Vagina (tissue), 2 donors: ENCODE results near the gene CCDC180. TPM values are rescaled to one million over a fixed set of nuclear protein-coding genes. Genes with fewer than 3 reads are reported as not detected.

Experiments used
- DNase-seq, 2 donors: peaks; one replicate each; pipeline ENCODE4 v3.0.0-alpha.2; 2017; ENCODE audit errors: extremely low spot score in 2 of 2
- H3K27ac ChIP-seq: fragments of 200-600 bp; sonication (generic); one replicate; pipeline ENCODE4 v1.5.1; 2019
- H3K27me3 ChIP-seq: fragments of 200-600 bp; sonication (generic); one replicate; pipeline ENCODE4 v1.5.1; 2019
- H3K36me3 ChIP-seq, 2 donors: fragments of 200-600 bp; sonication (generic); one replicate each; pipeline ENCODE4 v1.5.1; 2017 to 2019
- H3K4me1 ChIP-seq: fragments of 200-600 bp; sonication (generic); one replicate; pipeline ENCODE4 v1.5.1; 2019
- H3K4me3 ChIP-seq, 2 donors: fragments of 200-600 bp; sonication (generic); 1 replicate in 1 of 2; 2 replicates in 1 of 2; pipeline ENCODE4 v1.5.1; 2016 to 2019
- H3K9me3 ChIP-seq: fragments of 200-600 bp; sonication (generic); one replicate; pipeline ENCODE4 v1.5.1; 2019
- POLR2A ChIP-seq, 2 donors: fragments of 450-650 bp; IDR thresholded peaks; one replicate each; pipeline ENCODE4 v1.6.1; 2017; ENCODE audit warnings: antibody characterized with exemption in 2 of 2, mild to moderate bottlenecking in 2 of 2, moderate library complexity in 2 of 2
- POLR2AphosphoS5 ChIP-seq, 2 donors: sonication (generic); formaldehyde crosslinking; IDR thresholded peaks; one replicate each; pipeline ENCODE4 v1.9.0; 2017; ENCODE audit warnings: antibody characterized with exemption in 2 of 2, mild to moderate bottlenecking in 2 of 2, low read depth in 1 of 2; ENCODE audit not compliant: insufficient read depth in 1 of 2
- intact Hi-C: fragments of 100-400 bp; cut with DNase I; formaldehyde crosslinking; loops from one replicate; pipeline ENCODE4 v1.15.1; 2023
- total RNA-seq: library from RNA; depleted of rRNA; stranded (reverse); fragments of >200 nt; gene quantifications from one replicate; pipeline ENCODE4 v1.2.3, GENCODE V29; 2016
- TF ChIP-seq, protein P1 (sequence below), 3 experiments: fragments of 450-650 bp in 2 of 3; fragments of 200-600 bp in 1 of 3; sonication (generic) in 1 of 3; IDR thresholded peaks; one replicate each; pipeline ENCODE4 v1.5.1; 2017 to 2019; ENCODE audit warnings: antibody characterized with exemption in 3 of 3, mild to moderate bottlenecking in 2 of 3, moderate library complexity in 2 of 3

CCDC180 gene
- total RNA-seq, 1 donor from 2014 or later = 7.6 TPM

DNA sequence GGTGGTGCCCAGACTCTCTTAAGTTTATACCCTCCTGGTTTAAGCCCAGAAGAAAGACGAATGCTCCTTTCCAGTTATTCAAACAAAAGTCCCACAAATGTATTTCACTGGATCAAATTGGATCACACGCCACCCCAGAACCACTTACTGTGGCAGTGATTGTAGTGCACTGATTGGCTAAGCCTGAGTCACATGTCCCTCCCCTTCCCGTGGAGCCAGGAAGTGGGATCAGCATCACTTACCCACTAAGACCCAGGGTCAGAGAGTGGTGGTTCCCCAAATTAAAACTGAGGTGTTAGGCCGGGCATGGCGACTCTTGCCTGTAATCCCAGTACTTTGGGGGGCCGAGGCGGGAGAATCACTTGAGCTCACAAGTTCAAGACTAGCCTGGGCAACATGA is 29.5 kb upstream of the CCDC180 start:
- Histone ChIP-seq H3K9me3 (no peaks in the 10 kb centered on the region), H3K27me3 (no peaks in the 10 kb centered on the region), H3K27ac (no peak overlapping the region), H3K4me1 (no peaks in the 10 kb centered on the region), H3K4me3 (no peak overlapping the region), H3K36me3 (peaks cover 0 to 17% of the 10 kb centered on the region in 2 donors)
- TF ChIP-seq, protein P1, sequence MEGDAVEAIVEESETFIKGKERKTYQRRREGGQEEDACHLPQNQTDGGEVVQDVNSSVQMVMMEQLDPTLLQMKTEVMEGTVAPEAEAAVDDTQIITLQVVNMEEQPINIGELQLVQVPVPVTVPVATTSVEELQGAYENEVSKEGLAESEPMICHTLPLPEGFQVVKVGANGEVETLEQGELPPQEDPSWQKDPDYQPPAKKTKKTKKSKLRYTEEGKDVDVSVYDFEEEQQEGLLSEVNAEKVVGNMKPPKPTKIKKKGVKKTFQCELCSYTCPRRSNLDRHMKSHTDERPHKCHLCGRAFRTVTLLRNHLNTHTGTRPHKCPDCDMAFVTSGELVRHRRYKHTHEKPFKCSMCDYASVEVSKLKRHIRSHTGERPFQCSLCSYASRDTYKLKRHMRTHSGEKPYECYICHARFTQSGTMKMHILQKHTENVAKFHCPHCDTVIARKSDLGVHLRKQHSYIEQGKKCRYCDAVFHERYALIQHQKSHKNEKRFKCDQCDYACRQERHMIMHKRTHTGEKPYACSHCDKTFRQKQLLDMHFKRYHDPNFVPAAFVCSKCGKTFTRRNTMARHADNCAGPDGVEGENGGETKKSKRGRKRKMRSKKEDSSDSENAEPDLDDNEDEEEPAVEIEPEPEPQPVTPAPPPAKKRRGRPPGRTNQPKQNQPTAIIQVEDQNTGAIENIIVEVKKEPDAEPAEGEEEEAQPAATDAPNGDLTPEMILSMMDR (IDR thresholded peaks at IDR 0.05) = no peak
- TF ChIP-seq POLR2A (IDR thresholded peaks at IDR 0.05) = no peak
- no peak for TF ChIP-seq POLR2AphosphoS5 (IDR thresholded peaks at IDR 0.05; ENCODE audit: insufficient read depth in 1 of 2, low read depth in 1 of 2)
- DNase-seq = no peak
- intact Hi-C loops = no loop called here

DNA sequence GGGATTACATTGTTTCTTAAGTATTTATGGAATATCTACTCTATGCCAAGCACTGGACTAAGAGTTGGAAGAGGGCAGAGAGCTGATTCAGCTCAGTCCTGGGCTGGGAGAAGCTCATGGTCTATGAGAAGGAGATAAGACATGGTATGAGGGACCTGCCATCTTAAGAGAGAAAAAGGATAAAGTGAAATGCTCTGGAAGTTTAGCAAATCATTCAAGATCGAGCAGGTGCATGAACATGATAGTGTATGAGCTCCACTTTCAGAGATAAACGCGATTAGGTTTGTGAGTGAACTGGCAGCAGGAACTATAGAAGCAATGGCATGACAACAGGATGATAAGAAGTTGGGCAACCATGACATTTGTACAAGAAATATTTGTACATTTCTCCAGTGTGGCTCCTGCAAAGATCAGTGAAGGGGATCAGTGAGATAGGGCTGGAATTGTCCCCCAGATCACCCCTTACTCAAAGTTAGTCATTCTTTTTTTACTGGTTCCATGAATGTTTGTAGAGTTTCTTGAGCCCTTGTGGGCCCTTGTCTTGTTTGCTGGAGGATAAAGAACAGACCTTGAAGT is 26.6 kb upstream of the CCDC180 start:
- Histone ChIP-seq H3K36me3 (peaks cover 0 to 25% of the 10 kb centered on the region in 2 donors), H3K27me3 (no peaks in the 10 kb centered on the region), H3K9me3 (no peaks in the 10 kb centered on the region), H3K4me3 (no peak overlapping the region), H3K4me1 (no peaks in the 10 kb centered on the region), H3K27ac (no peak overlapping the region)
- intact Hi-C loops = no loop called here
- no peak for DNase-seq
- TF ChIP-seq POLR2AphosphoS5 (IDR thresholded peaks at IDR 0.05; ENCODE audit: insufficient read depth in 1 of 2, low read depth in 1 of 2) (no peak), POLR2A (IDR thresholded peaks at IDR 0.05) (no peak)
- TF ChIP-seq, protein P1 (IDR thresholded peaks at IDR 0.05) = no peak

DNA sequence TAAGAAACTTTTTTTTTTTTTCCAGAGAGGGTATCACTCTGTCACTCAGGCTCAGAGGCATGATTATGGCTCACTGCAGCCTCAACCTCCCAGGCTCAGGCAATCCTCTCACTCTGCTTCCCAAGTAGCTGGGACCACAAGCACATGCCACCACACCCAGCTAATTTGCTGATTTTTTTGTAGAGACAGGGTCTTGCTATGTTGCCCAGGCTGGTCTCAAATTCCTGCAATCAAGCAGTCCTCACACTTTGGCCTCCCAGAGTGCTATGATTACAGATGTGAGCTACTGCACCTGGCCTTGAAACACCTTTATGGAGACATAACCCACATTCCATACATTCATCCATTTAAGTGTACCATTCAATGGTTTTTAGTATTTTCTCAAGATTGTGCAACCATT is 23.7 kb upstream of the CCDC180 start:
- Histone ChIP-seq H3K36me3 (peaks cover 0 to 24% of the 10 kb centered on the region in 2 donors), H3K27ac (no peak overlapping the region), H3K9me3 (no peaks in the 10 kb centered on the region), H3K4me3 (no peak overlapping the region), H3K4me1 (no peaks in the 10 kb centered on the region), H3K27me3 (no peaks in the 10 kb centered on the region)
- DNase-seq = no peak
- intact Hi-C loops = no loop called here
- TF ChIP-seq, protein P1 (IDR thresholded peaks at IDR 0.05) = no peak
- TF ChIP-seq POLR2A (IDR thresholded peaks at IDR 0.05) (no peak), POLR2AphosphoS5 (IDR thresholded peaks at IDR 0.05; ENCODE audit: insufficient read depth in 1 of 2, low read depth in 1 of 2) (no peak)

DNA sequence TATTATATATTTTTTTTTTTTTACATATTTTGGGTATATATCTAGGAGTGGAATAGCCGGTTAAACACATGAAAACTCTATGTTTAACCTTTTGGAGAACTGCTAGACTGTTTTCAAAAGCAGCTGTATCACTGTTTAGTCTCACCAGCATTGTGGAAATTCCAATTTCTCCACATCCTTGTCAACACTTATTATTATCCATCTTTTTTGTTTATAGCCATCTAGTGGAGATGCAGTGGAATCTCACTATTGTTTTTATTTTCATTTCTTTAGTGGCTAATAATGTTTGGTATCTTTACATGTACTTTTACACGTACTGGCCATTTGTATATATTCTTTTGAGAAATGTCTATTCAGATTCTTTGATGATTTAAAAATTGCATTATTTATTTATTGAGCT is 22.7 kb upstream of the CCDC180 start:
- no peaks in the 10 kb centered on the region for H3K4me1 ChIP-seq
- intact Hi-C loops = no loop called here
- no peak overlapping the region for H3K27ac ChIP-seq
- H3K27me3 ChIP-seq = no peaks in the 10 kb centered on the region
- no peak overlapping the region for H3K4me3 ChIP-seq
- TF ChIP-seq POLR2AphosphoS5 (IDR thresholded peaks at IDR 0.05; ENCODE audit: insufficient read depth in 1 of 2, low read depth in 1 of 2) (no peak), POLR2A (IDR thresholded peaks at IDR 0.05) (no peak)
- TF ChIP-seq, protein P1 (IDR thresholded peaks at IDR 0.05) = no peak
- H3K9me3 ChIP-seq = no peaks in the 10 kb centered on the region
- H3K36me3 ChIP-seq = peaks cover 0 to 24% of the 10 kb centered on the region in 2 donors
- no peak for DNase-seq

DNA sequence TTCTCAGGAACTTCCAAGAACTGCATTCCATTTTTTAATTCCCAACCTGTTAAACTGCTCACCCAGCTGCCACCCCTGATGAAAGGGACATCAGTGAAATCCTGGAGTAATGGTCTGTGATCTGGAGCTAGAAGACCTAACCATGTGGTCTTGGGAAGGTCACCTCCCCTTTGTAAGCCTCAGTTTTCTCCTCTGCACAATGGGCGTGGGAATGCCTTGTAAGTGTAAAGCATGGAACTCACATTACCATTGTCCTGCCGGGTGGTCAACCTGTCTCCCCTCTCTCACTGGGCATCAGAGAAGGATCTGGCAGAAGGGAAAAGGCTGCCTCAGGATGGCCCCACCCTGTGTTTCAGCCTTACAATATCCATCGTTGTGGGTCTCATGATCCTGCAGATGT is 15.3 kb upstream of the CCDC180 start:
- Histone ChIP-seq H3K27me3 (no peaks in the 10 kb centered on the region), H3K9me3 (peaks cover under 1% of the 10 kb centered on the region), H3K36me3 (peaks cover 0 to 10% of the 10 kb centered on the region in 2 donors), H3K4me3 (no peak overlapping the region), H3K4me1 (peaks cover 12% of the 10 kb centered on the region), H3K27ac (no peak overlapping the region)
- no peak for DNase-seq
- TF ChIP-seq POLR2AphosphoS5 (IDR thresholded peaks at IDR 0.05; ENCODE audit: insufficient read depth in 1 of 2, low read depth in 1 of 2) (no peak), POLR2A (IDR thresholded peaks at IDR 0.05) (no peak)
- TF ChIP-seq, protein P1 (IDR thresholded peaks at IDR 0.05) = no peak
- intact Hi-C loops = no loop called here
